M059J (cell line): ENCODE results near the gene SLC37A1. TPM values are rescaled to one million over a fixed set of nuclear protein-coding genes. Genes with fewer than 3 reads are reported as not detected.

Source experiments
- DNase-seq: peaks from one replicate; pipeline ENCODE4 v3.0.0-alpha.2; 2012; ENCODE audit warnings: low read depth
- total RNA-seq: library from RNA; depleted of rRNA; stranded (reverse); fragments of >200 nt; shearing (Covaris generic); gene quantifications from 2 replicates; pipeline ENCODE4 v1.2.3, GENCODE V29; 2014

The SLC37A1 gene
- total RNA-seq, 1 experiment from 2014 or later, result 1.7 TPM

DNA sequence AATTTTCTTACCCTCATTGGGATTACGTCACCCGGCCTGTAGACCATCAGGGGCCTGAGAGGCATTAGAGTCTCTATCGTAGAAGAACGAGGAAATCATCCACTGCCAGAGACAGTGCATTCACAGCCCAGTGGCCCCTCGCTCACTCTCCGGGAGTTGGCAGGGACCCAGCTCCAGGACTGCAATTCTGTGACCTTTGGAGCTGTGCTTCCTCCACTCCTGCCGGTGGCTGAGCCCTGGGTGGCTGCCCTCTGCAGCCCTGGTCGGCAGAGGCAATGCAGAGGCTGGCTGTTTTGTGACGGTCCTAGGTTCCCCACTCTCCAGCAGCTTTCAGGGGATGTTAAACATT is 12.7 kb downstream of the SLC37A1 start:
- DNase-seq, result no peak

DNA sequence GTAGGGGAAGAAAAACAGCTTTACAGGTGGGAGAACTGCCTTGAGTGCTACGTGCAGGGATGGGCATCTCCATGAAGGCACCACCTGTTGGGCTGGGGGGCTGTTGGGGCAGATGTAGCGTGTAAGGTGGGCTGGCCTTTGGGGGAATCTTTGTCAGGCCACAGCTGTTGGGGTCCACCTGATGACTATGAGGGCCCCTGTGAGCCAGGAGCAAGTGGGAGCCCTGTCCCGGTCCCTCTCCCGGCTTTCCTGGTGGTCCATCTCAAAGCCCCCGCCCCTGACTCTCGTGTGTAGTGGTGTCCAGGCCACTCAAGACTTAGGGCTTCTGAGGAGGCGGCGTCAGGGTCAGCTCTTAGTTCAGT is 13.5 kb downstream of the SLC37A1 start:
- no peak for DNase-seq

DNA sequence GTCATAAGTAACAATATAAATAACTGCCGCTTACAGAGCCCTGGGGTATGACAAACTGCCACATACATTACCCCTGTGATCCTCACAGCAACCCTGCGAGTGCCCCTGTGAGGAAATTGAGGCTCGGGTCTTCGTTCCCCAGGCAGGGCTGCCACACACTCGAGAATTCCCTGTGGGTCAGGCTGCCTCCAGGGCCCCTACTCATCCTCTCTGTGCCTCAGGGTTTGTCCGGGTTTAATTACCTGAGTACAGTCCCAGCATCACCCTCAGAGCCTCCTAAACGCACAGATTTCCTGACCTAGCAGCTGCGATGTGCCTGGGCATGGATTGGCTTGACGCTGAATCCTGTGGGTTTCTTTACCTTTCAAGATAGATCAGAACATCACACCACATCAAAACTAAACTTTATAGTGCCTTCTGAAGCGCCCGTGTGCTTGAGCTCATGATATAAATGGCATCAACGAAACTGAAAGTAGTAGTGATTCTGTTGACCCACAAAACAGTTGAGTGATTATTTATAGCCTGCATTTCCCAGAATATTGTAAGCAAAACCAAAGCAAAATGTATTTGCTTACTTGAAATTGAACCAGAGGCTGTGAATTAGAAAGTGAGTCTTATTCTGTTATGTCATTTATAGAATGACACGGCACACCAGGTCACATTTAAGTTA is 14.0 kb downstream of the SLC37A1 start:
- DNase-seq, result no peak

DNA sequence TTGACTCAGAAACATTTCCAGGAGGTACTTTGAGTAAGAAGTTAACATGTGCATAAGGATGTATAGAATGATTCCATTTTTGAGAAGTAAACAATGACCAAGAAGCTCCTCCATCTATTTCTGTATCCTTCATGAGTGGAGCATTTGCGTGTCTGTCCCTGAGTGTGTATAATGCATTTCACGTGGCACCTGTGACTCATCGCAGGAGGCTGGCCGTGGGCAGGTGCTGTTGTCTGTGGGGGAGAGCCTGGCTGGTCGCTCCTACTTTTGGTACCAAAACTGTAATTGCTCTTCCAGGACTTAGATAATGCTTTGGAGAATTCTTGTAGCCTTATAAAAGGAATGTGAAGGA is 16.5 kb downstream of the SLC37A1 start:
- no peak for DNase-seq

DNA sequence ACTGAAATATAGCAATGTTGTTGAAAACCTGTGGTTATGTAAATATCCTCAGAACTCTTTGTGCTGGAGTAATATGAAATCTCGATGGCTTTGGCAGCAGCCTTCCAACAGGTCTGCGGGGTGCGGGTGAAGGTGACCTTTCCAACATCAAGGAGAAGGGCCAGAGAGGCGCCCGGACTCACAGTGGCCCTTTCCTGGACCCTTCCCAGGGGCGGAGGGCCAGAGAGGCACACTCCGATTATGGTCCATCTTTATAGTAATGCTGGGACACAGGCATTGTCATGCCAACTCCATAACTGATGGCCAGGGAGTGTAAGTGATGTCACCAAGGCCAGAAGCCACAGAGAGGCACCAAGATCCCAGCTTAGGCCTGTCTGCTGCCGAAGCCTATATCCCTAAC is 18.1 kb downstream of the SLC37A1 start:
- DNase-seq, result no peak

DNA sequence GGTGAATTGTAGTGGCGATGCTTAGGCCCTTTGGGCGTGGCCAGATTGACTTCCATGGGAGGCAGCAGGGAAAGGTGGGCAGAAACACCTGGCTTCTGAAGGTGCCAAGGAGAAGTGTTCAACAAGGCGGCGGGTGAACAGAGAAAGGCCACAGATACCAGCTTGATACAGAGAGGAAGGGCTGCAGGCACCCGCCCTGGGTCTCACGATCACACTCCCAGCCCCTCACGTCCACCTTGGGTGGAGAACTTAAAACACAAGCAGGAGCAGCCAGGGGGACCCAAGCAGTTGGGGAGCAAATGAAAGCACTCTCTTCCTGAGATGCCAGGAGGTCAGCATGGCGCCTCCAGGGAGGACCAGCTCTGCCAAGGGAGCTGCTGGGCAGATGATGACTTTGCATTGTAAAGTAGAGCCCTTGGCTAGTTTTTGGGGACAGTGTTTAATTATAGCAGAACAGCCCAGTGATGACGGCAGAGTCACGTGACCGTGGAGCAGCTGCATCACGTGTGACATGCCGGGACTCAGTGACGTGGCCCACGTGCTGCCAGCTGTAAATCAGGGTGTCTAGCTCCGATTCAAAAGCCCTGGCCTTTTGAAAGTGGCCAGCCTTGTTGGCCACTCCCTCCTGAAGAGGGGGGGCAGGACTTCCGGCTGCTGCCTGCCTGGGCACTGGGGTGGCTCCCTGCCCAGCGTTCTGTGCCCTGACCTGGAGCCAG is 19.0 kb downstream of the SLC37A1 start:
- DNase-seq, result peak; percentile 66

DNA sequence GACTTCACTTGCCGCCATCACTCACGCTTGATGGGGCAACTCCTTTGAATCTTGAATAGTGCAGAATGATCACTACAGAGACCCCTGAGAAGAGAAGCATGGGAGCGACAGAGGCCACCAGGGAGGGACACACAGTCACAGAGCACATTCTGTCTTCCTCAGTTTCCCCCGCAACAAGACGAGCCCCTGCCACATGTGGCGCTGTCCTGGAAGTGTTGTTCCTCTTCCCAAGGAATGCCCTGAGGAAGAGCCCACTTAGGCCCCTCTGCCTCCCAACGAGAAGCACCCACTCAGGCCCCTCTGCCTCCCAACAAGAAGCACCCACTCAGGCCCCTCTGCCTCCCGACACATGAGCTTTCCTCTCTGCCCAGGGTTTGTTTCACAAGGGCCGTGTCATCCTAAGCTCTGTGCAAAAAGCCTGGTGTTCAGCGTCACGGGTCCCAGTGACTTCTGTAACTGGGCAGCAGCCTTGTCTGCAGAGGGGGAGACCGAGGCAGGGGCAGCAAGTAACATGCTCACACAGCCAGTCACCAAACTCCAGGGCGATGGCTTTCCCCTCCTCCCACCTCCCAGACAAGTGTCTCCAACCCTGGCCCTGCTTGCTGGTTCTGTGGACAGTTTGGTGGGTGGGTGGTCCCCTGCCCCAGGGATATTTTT is 19.8 kb downstream of the SLC37A1 start:
- no peak for DNase-seq

DNA sequence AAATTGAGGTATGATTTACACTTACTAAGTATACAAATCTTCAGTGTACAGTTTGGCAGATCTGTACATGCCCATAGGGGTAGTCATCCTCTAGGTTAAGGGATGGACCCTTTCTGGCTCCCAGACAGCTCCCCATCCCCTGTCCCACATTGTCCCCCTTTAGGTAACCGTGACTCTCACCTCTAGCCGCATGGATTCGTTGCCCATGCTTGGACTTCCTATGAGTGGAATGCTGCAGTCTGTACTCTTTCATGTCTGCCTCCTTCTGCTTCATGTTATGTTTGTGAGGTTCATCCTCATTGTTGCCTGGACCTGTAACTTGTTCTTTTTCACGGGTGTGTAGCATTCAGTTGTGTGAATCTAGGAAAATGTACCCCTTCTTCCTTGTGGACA is 20.3 kb downstream of the SLC37A1 start:
- DNase-seq, result no peak

DNA sequence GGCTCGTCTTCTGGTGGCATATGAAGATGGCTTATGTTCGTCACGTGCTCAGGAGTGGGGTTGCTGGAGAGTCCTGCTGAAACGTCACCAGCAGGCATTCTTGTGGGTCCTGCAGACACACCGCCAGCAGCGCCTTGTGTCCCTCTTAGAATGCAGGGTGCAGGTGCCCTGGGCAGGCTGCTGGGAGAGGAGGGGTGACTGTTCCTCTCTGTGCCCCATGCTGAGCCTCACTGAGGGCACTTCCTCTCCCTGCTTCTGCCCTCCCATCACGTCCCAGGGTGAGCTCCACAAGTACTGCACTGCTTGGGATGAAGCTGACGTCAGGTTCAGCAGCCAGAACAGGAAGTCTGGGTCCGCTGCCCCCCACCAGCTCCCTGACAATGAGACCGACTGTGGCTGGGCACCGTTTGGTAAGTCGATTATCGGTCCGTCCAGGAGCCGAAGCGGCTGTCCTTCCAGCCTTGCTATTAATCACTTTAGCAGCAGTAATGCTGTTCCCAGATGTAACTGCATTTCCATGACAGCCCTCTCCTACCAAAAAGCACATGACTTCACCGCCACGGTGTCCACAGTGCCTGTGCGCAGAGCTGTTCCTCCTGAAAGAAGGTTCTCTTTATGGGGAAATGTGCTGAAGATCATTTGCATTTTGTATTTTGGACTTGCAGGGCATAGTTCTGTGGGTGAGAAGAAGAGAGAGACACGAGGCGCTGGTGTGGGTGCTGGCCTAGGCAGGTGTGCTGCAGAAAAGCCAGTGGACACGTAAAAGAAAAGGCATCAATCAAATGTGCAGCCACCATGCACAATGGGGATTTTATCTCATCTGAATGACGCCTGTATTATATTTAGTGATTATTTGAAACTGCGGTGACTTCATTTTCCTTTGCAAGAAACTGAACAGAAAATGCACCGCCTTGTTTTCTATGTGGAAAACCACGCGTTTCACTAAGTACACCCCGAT is 21.0 kb downstream of the SLC37A1 start:
- DNase-seq, result no peak

DNA sequence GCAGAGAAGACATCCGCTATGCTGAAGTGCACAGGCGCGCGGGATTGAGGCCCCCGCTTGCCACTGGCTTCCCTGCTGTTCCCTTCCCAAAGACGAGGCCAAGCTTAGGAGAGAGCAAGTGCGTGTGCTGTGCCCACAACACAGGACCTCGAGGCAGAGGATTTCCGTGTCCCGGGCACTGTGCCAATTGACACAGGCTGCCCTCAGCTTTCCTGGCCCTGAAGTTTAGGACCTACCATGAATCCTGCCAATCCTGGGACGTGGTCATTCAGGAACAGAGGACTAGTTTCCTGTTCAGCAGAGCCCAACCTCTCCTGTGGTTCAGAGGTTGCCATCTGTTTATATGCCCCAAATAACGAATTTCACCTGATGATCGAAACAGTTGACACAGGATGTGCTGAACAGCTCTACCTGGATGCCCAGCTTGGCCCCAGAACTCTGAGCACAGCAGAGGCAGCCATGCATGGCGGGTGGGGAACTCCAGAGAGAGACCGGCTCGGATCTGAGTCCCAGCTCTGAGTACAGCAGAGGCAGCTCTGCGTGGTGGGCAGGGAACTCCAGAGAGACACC is 22.0 kb downstream of the SLC37A1 start:
- no peak for DNase-seq

DNA sequence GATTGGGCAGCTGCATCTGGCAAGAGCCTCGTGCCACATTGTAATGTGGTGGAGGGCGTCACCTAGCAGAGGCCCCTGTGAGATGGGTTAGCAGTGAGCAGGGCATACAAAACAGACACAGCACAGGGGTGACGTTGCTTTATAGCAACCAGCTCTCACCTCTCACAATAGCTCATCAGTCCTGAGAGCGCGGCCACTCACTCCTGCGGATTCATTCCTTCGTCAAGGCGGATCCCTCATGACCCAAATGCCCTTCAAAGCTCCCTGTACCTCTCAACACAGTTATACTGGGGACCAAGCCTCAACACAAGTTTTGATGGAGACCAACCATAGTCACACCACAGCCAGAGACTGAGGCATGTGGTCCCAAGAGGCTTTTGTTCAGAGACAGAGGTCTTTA is 22.9 kb downstream of the SLC37A1 start:
- no peak for DNase-seq

DNA sequence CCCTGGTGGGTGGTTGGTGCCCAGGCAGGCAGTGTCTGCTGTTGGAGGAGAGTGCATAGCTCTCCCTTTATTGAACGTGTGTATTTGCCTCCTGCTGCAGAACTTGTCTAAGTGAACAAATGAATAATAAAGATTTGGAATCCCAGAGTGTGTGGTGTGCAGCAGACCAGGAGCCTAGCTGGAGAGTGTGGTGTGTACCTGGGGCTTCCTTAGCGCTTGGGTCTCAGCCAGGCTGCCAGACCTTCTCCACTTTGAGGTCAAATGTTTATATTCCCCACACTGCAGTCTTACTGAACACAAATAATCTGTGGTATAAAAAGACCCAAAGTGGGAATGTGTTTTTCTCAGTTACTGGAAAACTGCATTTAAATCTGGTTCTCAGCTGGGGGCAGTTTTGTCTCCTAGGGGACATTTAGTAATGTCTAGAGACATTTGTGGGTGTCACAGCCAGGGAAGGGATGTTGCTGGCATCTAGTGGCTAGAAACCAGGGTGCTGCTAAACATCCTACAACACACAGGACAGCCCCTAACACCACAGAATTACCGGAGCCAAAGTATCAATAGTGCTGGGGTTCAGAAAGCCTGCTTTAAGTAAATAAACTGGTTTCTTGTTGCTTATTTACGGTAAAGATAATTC is 23.6 kb downstream of the SLC37A1 start:
- DNase-seq, result peak; percentile 41

DNA sequence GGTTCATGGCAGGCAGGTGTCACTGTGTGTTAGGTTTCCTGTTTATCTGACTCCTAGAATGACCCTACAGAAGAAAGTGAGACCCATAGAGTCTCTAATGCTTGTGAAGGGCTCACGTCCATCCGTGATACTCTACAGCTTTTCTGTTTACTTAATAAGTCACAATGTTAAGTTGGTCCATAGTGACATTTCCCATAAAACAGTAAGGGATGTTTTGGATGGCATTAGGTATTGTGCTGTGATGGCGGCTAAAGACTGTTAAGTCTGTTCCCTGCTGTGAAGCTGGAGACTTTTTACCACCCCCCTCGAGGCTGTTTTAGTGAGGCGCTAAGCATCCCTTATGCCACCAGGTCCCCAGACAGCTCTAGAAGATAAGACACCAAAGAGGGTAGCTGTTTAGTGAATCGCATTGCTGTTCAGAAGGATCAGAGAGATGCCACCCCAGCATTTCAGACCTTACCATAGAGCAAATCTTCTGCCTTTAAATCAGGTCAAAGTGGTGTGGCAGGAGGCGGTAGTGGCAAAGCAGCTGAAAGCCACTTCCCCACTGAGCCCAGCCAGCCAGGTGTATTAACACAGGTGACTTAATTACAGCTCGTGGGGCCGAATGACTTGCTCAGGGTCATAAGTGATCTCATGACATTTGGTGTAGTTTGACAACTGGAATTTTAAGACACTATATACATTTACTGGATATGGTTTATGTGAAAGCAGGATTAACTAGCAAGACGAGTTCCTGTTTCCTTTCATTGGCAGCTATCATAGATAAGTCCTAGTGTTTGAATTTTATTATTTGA is 25.0 kb downstream of the SLC37A1 start:
- no peak for DNase-seq

DNA sequence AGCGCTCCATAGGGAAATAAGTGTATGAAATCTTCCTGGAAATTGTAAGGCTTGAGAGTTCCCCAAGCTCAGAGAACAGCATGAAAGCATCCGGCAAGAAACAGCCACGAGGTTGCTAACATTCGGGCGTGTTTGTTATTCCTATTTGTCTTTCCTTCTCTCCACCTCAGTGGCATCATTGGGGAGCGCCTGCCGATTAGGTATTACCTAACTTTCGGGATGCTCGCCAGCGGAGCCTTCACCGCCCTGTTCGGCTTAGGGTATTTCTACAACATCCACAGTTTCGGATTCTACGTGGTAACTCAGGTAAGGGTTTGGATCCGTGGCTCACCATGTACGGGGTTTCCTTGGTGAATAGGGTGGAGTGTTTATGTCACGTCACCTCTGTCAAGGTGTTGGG is 25.7 kb downstream of the SLC37A1 start:
- DNase-seq, result no peak

DNA sequence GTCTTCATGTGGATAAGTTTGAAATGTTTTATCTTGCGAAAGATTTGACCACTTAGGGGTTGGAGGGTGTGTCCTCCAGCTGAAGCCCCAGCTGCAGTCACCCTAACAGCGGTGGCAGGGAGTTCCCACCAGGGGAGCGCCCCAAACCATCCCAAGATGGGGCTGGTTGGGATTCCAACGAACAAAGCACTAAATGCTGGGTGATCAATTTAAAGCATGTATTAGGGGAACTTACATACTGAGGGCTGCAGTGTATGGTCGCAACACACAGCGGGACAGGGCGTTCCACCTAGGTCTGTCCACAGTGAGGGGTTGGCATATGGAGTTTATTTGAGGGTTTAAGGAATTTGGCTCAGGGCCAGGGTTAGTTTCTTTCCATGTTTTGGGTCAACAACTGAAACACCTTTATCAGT is 26.3 kb downstream of the SLC37A1 start:
- DNase-seq, result peak; percentile 25

DNA sequence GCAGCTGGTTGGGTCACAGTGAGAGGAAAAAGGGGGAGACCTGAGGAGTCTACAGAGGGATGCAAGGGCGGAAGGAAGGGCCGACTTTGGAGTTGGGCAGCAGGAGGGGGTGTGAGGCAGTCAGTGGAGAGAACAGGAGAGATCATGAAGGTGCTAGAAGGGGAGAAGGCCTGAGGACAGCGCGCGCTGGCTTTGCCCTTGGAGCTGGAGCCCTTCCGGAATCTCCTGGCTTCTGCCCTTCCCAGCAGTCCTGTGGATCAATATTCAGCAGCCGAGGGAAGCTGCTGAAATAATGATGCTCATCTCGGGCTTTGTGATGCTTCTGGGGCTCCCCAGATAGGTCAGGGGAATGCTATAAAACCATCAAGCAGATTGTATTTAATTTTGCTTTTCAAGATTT is 26.7 kb downstream of the SLC37A1 start:
- no peak for DNase-seq

DNA sequence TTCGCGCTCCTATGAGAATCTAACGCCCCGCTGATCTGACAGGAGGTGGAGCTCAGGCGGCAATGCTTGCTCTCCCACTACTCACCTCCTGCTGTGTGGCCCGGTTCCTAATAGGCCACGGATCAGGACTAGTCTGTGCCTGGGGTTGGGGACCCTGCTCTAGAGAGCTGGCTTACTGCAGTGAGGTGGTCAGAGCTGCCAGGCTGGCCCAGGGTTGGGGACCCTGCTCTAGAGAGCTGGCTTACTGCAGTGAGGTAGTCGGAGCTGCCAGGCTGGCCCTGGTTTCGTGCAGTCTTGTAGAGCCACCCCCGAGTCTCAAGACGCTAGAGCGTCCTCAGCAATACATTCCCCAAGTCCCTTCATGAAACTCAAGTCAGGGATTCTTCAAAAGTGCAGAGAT is 27.5 kb downstream of the SLC37A1 start:
- DNase-seq, result no peak

DNA sequence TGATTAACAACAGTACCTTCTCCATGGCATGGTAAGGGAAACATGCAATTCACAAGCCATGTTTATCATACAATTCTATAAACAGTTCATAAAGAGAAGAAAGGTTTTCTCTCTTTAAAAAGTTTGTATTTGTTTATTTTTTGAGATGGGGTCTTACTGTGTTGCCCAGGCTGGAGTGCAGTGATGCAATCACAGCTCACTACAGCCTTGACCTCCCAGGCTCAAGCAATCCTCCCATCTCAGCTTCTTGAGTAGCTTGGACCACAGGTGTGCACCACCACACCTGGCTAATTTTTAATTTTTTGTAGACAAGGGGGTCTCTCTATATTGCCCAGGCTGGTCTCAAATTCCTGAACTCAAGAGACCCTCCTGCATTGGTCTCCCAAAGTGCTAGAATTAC is 28.0 kb downstream of the SLC37A1 start:
- no peak for DNase-seq

DNA sequence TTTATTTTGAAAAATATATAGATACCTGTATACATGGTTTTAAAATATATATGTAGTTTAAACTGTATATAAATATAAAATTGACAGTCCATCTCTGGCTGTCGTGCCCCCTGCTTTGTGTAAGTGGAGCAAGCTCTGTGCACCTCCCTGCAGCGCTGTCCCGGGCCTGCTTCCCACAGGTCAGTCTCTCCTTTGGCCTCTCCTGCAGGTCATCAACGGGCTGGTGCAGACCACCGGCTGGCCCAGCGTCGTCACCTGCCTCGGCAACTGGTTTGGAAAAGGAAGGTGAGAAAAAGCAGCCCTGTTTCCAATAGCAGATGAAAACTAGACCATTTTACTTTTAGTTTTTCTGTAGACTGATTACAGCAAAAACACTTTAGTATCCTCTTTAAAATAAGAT is 28.5 kb downstream of the SLC37A1 start:
- DNase-seq, result no peak

DNA sequence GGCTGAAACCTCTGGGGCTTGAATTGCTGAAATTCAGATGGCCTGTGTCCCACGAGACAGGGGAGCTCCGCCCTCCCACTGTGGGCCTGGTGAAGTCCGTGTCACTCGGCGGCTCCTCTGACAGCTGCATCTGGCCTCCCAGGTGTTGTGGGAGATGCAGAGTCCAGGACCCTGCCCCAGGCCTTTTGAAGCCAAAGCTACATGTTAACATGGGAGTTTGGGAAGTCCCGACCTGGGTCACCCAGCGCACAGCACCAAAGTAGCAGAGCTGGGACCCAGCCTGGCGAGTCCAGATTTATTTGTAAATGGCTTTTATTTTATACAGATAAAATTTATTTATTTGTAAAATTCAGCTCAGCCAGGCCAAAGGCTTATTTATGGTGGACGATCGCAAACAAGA is 28.9 kb downstream of the SLC37A1 start:
- no peak for DNase-seq
